Adrenal gland (tissue), 5 donors: Measurements from ENCODE around the gene GFRA3.

Experiments
- POLR2A ChIP-seq, 2 donors: fragments of 450-650 bp; IDR thresholded peaks; one replicate each; pipeline ENCODE4 v1.6.1; 2017; ENCODE audit warnings: antibody characterized with exemption in 2 of 2, mild to moderate bottlenecking in 2 of 2, moderate library complexity in 1 of 2
- TF ChIP-seq, protein P1 (sequence below), 6 experiments: fragments of 450-650 bp in 4 of 6; fragments of 200-600 bp in 2 of 6; sonication (generic) in 1 of 6; IDR thresholded peaks; 1 replicate in 5 of 6; 2 replicates in 1 of 6; pipeline versions ENCODE4 v1.5.1 to v1.8.0; 2016 to 2021; ENCODE audit warnings: antibody characterized with exemption in 6 of 6, mild to moderate bottlenecking in 2 of 6, moderate library complexity in 1 of 6
- donor health status: DM: no; HTN: no; CAD: no.

DNA sequence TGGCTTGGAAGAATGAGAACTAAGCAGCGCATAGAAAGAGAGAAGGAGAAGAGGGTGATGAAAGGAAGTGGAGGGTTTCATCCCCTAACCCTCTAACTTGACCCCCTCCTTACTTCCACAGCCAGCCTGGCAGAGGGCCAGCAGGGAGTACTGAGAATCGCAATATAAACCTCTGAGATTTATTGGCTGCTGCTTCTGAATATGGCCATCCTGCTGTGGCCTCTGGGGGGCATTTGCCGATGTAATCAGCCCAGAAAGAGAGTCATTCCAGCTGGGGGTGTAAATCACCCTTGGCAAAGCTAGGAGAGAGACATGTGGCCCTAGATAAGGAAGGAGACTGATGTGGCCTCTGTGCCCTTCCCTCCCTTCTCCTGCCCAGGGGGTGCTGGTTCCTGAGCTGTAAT lies 960 bp upstream of the GFRA3 start:
- TF ChIP-seq, protein P1, sequence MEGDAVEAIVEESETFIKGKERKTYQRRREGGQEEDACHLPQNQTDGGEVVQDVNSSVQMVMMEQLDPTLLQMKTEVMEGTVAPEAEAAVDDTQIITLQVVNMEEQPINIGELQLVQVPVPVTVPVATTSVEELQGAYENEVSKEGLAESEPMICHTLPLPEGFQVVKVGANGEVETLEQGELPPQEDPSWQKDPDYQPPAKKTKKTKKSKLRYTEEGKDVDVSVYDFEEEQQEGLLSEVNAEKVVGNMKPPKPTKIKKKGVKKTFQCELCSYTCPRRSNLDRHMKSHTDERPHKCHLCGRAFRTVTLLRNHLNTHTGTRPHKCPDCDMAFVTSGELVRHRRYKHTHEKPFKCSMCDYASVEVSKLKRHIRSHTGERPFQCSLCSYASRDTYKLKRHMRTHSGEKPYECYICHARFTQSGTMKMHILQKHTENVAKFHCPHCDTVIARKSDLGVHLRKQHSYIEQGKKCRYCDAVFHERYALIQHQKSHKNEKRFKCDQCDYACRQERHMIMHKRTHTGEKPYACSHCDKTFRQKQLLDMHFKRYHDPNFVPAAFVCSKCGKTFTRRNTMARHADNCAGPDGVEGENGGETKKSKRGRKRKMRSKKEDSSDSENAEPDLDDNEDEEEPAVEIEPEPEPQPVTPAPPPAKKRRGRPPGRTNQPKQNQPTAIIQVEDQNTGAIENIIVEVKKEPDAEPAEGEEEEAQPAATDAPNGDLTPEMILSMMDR (IDR thresholded peaks at IDR 0.05), result no peak
- TF ChIP-seq POLR2A (IDR thresholded peaks at IDR 0.05), result no peak
